Measurements from ENCODE around the gene KLHL33. TPM values are rescaled to one million over a fixed set of nuclear protein-coding genes. Genes with fewer than 3 reads are reported as not detected.

Gene KLHL33
- total RNA-seq, 1 experiment from 2014 or later, result not detected

GRCh38 chr14:20384886-20385285 lies 51.1 kb downstream of the KLHL33 start:
- no peaks in the 10 kb centered on the region for H3K9me3 ChIP-seq (ENCODE audit: low read length)
- intact Hi-C loops (cut with micrococcal nuclease), result no loop called here
- no peak overlapping the region for H3K9ac ChIP-seq (ENCODE audit: low read length)
- peaks cover 7% of the 10 kb centered on the region for H3K36me3 ChIP-seq (ENCODE audit: low read depth, low read length)
- H3K27me3 ChIP-seq (ENCODE audit: low read length), result no peaks in the 10 kb centered on the region
- TF ChIP-seq CTCF (conservative IDR thresholded peaks at IDR 0.05; ENCODE audit: low read depth, low read length) (no peak), EZH2phosphoT487 (IDR thresholded peaks at IDR 0.05; ENCODE audit: borderline replicate concordance, low read length) (no peak), EZH2 (IDR thresholded peaks at IDR 0.05; ENCODE audit: low read length, unreplicated experiment) (no peak)
- H3K9me2 ChIP-seq (replicated peaks; ENCODE audit: low read length), result no peaks in the 10 kb centered on the region
- no peak overlapping the region for H3K4me3 ChIP-seq (ENCODE audit: low read length)
- H3F3A ChIP-seq (ENCODE audit: low read length, unreplicated experiment), result no peaks in the 10 kb centered on the region
- no peak overlapping the region for H2AFZ ChIP-seq (ENCODE audit: low read length)
- no peaks in the 10 kb centered on the region for H4K20me1 ChIP-seq (ENCODE audit: low read length)
- no peaks in the 10 kb centered on the region for H3K79me2 ChIP-seq (ENCODE audit: low read length)
- no peak overlapping the region for H3K4me2 ChIP-seq (ENCODE audit: low read length)
- H3K27ac ChIP-seq (ENCODE audit: low read length), result no peak overlapping the region
- no peak for DNase-seq
- no TSS peak for BruUV-seq (replicated peaks)
- no peaks in the 10 kb centered on the region for H3K4me1 ChIP-seq (ENCODE audit: insufficient read depth, low read length)
- ChIA-PET POLR2A (ENCODE audit: unreplicated experiment) (no interaction called here), CTCF (no interaction called here)
- no peak for ATAC-seq

- CTCF ChIA-PET, result no interaction called here
Observed at GRCh38 chr14:20384321-20384720, 51.6 kb downstream of the KLHL33 start.

GRCh38 chr14:20383636-20384035 lies 52.3 kb downstream of the KLHL33 start:
- Histone ChIP-seq H3K9me3 (ENCODE audit: low read length) (no peaks in the 10 kb centered on the region), H2AFZ (ENCODE audit: low read length) (no peak overlapping the region), H3K4me2 (ENCODE audit: low read length) (no peak overlapping the region), H3K36me3 (ENCODE audit: low read depth, low read length) (peaks cover 5% of the 10 kb centered on the region; the same call in 1 of the 2 replicates), H3F3A (ENCODE audit: low read length, unreplicated experiment) (no peaks in the 10 kb centered on the region), H3K4me3 (ENCODE audit: low read length) (no peak overlapping the region), H3K27ac (ENCODE audit: low read length) (no peak overlapping the region), H3K4me1 (ENCODE audit: insufficient read depth, low read length) (no peaks in the 10 kb centered on the region), H3K79me2 (ENCODE audit: low read length) (no peaks in the 10 kb centered on the region), H3K9me2 (replicated peaks; ENCODE audit: low read length) (no peaks in the 10 kb centered on the region), H3K27me3 (ENCODE audit: low read length) (no peaks in the 10 kb centered on the region), H4K20me1 (ENCODE audit: low read length) (no peaks in the 10 kb centered on the region), H3K9ac (ENCODE audit: low read length) (no peak overlapping the region)
- no TSS peak for BruUV-seq (replicated peaks)
- TF ChIP-seq EZH2 (IDR thresholded peaks at IDR 0.05; ENCODE audit: low read length, unreplicated experiment) (no peak), EZH2phosphoT487 (IDR thresholded peaks at IDR 0.05; ENCODE audit: borderline replicate concordance, low read length) (no peak), CTCF (conservative IDR thresholded peaks at IDR 0.05; ENCODE audit: low read depth, low read length) (no peak)
- DNase-seq (no peak), ATAC-seq (no peak)
- ChIA-PET CTCF (no interaction called here), POLR2A (ENCODE audit: unreplicated experiment) (no interaction called here)
- intact Hi-C loops (cut with micrococcal nuclease), result no loop called here

More at GRCh38 chr14:20384321-20384720, 51.6 kb downstream of the KLHL33 start:
- Histone ChIP-seq H3K9ac (ENCODE audit: low read length) (no peak overlapping the region), H4K20me1 (ENCODE audit: low read length) (no peaks in the 10 kb centered on the region), H2AFZ (ENCODE audit: low read length) (no peak overlapping the region), H3K4me3 (ENCODE audit: low read length) (no peak overlapping the region), H3K79me2 (ENCODE audit: low read length) (no peaks in the 10 kb centered on the region), H3K4me1 (ENCODE audit: insufficient read depth, low read length) (no peaks in the 10 kb centered on the region), H3K27ac (ENCODE audit: low read length) (no peak overlapping the region), H3K36me3 (ENCODE audit: low read depth, low read length) (peaks cover 7% of the 10 kb centered on the region), H3K27me3 (ENCODE audit: low read length) (no peaks in the 10 kb centered on the region), H3K4me2 (ENCODE audit: low read length) (no peak overlapping the region), H3K9me2 (replicated peaks; ENCODE audit: low read length) (no peaks in the 10 kb centered on the region), H3F3A (ENCODE audit: low read length, unreplicated experiment) (no peaks in the 10 kb centered on the region), H3K9me3 (ENCODE audit: low read length) (no peaks in the 10 kb centered on the region)
- no peak for TF ChIP-seq EZH2phosphoT487 (IDR thresholded peaks at IDR 0.05; ENCODE audit: borderline replicate concordance, low read length)
- TF ChIP-seq EZH2 (IDR thresholded peaks at IDR 0.05; ENCODE audit: low read length, unreplicated experiment), result no peak
- no peak for TF ChIP-seq CTCF (conservative IDR thresholded peaks at IDR 0.05; ENCODE audit: low read depth, low read length)
- BruUV-seq (replicated peaks), result no TSS peak
- POLR2A ChIA-PET (ENCODE audit: unreplicated experiment), result no interaction called here
- intact Hi-C loops (cut with micrococcal nuclease), result no loop called here
- DNase-seq, result no peak
- ATAC-seq, result no peak
